ENCODE results near the gene SHMT1.
"Not testable (repeated sequence)": the region's sequence is repeated elsewhere in the genome, so short reads cannot be mapped to it uniquely, and the experiment has no call there.

The SHMT1 gene

DNA sequence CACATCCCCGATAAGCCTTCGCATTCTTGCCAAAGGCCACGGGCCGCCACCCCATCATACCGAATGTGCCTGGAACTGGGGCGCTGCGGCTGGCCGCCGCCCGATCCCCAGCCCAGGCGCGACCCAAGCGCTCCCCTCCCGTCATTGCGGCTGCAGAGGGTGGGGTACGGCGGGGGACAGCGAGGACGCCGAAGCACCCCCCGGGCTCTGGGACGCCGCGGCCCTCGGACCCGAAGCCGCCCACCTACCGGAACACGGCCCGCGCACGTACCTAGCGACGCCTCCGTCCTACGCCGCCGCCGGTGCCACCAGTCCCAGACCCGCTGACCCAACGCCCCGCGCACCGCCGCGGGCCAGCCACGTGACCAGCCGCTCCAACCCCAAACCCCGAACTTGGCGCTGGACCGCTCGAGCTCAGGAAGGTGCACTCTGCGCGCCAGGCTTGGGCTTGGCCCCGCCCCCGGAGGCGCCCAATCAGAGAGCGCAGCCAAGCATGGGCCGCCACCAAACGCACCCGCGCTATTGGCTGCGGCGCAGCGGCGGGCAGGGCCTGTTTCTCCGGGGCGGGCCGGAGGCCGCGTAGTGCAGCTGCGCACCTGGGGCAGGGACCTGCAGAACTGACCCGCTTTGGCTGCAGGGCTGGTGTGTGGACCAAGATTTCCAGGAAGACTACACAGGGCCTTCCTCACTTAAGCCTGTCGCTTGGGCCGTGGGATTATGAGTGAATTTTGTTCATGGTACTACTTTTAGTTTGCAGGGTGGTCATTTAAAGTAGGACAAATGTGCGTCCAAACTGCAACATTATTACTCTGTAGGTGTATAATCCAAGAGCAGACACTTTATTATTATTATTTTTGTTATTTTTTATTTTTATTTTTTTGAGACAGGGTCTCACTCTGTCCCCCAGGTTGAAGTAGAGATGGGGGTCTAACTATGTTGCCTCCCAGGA, at the start of gene SHMT1:
Gene SHMT1 (minus strand): TSS at position 450 of the 949 bp plus-strand sequence. CDS start 7,569 bp downstream, outside the sequence.
- DNase-seq: peak; percentile 53 to 64

DNA sequence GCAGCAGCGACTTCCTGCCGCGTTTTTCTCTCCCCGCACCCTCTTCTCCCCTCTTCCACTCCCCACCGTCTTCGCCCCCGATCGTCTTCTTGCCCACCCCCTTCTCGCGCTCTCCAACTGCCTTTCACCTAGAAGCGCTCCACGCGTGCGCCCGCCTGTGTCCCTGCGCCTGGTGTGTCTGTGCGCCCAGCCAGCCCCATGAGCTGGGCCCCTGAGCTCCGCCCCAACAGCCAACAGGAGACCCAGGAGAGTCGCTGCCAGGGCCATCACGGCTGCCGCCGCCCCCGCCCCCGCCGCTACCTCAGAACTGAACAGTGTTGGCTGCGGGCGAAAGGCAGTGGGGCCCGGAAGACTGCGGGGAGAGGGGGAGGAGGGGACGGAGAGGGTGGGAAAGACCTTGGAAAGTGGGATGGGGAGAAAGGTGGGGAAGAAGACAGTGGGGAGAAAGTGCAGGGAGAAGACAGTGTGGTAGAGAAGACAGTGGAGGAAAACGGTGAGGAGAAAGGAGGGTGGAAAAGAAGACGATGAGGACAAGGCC, 48.7 kb upstream of the SHMT1 start:
- not testable (repeated sequence) for DNase-seq

DNA sequence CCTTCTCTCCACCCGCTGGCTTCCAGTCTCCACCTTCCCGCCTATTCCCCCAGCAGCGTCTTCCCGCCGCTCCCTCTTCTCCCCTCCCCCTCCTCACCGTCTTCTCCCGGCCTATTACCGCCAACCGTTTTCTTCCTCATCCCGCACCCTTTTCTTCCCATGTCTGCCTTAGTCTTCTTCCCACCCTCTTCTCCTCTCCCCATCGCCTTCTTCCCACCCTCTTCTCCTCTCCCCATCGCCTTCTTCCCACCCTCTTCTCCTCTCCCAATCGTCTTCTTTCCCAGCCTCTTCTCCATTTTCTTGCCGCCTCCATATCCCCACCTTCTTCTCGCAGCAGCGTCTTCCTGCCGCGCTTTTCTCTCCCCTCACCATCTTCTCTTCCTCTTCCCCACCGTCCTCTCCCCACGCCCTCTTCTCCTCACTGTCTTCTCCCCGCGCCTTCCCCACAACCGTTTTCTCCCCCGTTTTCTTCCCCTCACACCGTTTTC, 48.1 kb upstream of the SHMT1 start:
- DNase-seq: peak in 1 of 2 experiments; percentile 18

DNA sequence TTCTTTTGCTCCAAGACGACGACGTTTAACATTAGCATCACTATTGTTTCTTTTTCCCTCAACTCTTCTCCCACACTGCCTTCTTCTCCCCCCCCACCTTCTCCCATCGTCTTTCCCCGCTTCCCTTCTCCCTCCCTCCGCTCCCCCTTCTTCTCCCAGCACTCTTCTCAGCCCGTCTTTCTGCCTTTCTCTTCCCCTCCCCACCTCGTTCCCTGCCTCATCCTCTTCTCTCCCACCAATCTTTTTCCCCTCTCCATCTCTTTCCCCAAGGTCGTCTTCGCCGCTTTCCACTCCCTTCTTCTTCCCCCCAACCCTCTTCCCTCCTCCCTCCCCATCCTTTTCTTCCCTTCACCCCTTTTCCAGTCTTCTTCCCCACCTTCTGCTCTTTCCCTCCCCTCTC, 47.4 kb upstream of the SHMT1 start:
- DNase-seq: not testable (repeated sequence)

DNA sequence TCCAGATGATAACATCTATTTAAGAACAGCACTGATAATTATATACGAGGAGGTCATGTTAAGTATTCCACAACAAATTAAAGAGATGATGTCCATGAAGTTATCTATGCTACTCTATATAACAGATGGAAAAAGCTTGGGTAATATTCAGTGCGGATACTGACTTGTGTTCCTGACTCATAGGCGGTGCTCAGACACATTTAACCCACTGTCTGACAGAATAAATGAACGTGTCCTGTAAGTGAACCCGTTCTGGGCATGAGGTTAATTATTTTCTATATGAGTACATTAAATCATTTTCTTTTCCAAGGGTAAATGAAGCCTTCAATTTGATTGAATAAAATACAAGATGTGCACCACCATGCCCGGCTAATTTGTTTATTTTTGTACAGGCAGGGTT, 46.0 kb upstream of the SHMT1 start:
- not testable (repeated sequence) for DNase-seq

DNA sequence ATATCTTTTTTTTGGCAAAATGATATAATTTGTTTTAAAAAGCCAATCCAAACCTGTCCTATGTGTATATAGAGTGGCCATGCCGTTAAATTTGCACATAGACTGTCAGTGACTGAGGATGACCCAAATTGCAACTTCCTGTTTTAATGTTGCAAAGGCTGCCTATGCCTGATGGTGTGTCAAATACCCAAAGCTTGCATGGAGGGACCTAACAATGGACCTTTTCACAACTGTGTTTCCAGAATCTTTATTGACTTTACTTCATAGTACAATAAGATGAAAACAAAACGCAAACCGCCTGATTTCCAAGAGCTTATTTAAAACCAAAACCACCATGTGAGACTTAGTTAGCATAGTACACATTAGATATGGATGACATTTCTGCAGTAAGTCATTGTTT, 45.6 kb upstream of the SHMT1 start:
- peak; percentile 15 to 40 for DNase-seq

DNA sequence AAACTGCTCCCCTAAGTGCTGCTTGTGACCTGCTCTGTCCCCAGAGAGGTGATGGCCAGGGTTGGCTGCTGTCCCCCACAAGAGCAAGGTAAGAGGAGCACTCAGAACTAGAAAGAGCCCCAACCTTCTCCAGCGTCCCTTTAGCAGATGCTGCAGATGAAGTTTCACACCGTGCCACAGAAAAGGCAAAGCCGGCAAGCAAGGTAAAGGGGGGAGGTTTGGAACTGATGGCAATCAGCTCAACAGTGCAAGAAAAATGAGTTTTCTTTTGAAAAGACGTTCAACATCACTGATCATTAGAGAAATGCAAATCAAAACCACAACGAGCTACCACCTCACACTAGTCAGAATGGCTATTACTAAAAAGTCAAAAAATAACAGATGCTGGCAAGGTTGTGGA, 40.3 kb upstream of the SHMT1 start:
- DNase-seq: not testable (repeated sequence)

DNA sequence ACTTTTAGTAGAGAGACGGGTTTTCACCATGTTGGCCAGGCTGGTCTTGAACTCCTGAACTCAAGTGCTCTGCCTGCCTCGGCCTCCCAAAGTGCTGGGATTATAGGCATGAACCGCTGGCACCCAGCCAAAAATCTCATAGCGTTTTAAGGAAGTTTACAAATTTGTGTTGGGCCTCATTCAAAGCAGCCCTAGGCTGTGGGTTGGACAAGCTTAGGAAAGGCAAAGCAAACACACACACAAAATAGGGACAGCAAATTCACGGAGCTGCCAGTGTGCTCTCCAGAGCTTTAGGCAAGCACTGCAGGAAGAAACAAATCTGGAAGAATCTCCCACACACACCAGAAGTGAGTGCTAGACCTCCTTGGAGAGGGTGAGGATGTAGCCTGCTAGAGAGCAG, 39.8 kb upstream of the SHMT1 start:
- not testable (repeated sequence) for DNase-seq

DNA sequence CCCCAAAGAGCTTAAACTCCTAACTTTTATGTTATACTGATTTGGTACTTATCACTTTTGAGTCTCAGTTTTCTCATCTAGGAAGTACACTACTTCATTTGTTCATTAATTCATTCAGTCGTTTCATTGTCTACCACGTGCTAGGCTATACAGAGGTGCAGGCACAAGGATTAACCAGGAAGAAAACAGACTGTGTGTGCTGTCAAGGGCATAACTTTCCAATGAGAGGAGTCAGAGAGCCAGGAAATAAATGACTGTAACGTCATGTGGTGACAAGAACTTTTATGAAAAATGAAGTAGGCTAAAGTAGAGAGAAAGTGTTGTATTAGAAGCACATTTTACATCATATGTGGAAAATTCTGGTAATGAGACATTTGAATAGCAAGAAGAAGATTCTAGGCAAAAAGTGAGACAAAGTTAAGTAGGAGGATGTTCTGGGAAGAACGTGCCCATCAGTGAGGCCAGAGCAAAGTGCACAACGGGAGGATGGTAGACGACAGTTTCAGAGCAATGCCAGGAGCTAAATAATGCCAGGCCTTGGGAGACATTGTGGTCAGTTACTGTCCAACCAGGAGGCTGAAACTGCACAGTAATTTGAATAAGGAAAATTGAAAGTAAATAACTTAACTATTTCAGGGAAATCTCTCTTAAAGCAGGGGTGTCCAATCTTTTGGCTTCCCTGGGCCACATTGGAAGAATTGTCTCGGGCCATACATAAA, 38.7 kb upstream of the SHMT1 start:
- not testable (repeated sequence) for DNase-seq

DNA sequence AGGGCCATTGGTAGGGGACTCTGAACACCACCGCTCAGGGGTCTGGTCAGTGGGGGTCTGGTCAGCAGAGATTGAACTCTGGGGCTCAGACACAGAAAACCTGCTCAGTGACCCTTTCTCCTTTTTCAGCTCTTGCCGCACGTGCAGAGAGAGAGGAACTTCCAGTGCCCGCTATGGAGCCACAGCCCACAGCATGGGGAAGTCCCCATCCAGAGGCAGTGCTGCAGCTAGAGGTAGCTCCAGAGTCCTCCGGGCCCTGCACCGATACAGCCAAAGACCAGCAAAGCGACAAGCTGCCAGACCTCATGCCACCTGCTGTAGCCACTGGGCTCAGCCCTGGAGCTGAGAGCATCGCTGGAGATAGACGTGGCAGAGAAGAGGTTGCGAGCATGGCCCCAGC, 25.4 kb upstream of the SHMT1 start:
- not testable (repeated sequence) for DNase-seq

DNA sequence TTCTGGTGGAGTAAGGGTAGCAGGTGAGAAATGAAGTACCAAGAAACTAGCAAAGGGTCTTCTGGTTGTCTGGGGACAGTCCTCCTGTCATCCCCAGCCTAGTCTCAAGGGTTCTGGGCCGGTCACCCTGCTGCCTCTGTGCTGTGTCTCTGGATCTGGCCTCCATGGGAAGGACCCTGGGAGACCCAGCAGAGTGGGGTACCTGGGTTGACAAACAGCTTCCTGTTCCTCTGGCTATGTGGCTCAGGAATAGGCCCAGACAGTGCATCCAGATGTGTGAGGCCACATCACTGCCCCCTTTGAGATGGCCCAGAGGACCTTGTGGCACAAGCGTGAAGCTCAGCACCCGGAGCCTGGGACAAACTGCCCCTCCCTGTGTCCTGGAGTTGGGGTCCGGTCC, 24.9 kb upstream of the SHMT1 start:
- not testable (repeated sequence) for DNase-seq

DNA sequence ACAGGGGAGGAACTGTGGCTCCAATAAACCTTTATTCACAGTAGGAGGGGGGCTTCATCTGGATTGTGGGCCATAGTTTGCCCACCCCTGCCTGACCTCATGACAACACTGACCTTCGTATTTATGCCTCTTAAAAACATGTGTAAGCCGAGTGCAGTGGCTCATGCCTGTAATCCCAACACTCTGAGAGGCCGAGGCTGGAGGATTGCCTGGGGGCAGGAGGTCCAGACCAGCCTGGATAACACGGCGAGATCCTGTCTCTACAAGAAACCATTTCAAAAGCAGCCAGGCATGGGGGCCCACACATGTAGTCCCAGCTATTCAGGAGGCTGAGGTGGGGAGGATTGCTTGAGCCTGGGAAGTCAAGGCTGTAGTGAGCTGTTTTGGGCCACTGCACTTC, 24.2 kb upstream of the SHMT1 start:
- not testable (repeated sequence) for DNase-seq

DNA sequence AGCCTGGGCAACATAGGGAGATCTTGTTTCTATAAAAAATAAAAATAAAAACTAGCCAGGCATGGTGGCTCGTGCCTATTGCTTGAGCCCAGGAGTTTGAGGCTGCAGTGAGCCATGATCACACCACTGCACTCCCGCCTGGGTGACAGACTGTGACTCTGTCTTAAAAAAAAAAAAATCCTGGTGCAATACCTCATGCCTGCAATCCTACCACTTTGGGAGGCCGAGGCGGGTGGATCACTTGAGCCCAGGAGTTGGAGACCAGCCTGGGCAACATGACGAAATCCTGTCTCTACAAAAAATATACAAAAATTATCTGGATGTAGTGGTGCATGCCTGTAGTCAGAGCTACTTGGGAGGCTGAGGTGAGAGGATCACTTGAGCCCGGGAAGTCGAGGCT, 20.9 kb upstream of the SHMT1 start:
- DNase-seq: not testable (repeated sequence)

DNA sequence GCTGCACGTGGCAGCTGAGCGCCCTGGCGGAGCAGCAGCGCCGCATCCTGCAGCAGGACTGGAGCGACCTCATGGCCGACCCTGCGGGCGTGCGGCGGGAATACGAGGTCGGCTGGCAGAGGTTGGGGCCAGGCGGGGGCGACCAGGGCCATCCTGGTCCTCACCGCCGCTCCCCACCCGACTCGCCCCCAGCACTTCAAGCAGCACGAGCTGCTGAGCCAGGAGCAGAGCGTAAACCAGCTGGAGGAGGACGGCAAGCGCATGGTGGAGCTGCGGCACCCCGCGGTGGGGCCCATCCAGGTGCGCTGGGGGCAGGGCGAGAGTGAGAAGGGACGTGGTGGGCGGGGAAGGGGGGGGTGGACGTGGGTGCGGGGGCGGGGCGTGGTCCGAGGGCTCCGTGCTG, 19.7 kb upstream of the SHMT1 start:
- not testable (repeated sequence) for DNase-seq

DNA sequence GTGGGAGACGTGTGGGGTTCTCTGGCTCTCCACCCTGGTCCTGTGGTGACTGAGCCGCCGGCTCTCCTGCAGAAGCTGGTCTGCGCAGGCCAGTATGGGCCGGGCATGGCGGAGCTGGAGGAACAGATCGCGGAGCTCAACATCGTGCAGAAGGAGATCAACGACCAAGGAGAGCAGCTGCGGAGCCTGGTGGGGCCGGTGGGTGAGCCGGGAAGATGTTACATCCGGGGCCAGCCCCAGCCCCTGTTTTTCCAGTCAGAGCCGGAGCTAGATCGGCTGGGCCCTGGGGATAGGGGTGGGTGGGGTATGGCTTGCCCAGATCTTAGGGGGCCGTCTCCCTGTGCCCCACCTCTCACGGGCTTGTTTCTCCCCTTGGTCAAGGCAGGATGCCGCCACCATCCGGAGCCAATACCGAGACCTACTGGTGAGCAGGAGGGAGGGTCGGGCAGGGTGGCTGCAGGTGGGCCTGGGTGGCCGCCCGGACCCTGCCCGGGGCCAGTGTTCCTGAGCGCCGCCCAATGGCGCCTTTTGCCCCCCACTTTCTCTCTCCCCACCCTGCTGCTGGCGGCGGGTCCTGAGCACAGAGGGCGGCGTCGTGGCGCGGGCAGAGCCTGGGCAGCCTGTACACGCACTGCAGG, 19.2 kb upstream of the SHMT1 start:
- DNase-seq: no peak

DNA sequence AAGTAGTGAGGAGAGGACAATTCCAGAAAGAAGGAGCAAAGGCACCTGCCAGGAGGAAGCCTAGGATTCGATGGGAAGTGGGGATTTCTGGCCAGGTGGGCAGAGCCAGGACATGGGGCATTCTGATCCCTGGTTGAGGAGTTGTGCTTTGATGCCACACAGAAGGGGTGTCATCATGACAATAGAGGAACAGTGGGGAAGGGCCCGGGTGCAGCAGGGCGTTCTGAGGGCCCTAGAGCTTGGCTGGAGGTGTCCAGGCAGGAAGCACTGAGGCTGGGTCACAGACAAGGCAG, 18.5 kb upstream of the SHMT1 start:
- no peak for DNase-seq

DNA sequence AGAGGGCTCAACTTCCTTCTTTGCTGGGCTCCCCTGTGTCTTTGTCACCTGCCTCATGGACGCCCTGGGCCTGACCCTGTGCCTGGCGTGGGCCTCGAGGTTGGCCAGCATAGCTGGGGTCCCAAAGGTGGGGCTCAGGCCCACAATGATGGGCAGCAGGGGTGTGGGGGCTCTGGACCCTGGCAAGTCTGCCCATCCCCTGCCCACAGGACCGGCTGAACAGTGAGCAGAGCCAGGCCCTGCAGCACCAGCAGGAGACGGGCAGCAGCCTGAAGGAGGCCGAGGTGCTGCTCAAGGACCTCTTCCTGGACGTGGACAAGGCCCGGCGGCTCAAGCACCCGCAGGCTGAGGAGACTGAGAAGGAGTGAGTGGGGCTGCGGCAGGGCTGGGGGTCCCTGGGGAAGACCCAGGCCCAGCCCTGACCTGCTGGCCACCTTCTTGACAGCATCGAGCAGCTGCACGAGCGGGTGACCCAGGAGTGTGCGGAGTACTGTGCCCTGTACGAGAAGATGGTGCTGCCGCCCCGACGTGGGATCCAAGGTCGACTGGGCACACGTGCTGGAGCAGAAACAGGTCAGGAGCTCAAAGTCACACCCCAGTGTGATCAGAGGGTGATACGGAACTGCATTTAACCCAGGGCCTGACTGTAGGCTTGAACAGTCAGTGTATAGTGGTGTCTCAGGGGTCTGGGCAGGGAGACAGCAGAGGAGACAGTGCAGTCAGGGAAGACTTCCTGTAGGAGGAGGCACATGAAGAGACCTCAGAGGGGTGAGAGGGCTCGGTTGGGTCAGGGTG, 18.0 kb upstream of the SHMT1 start:
- DNase-seq: no peak

DNA sequence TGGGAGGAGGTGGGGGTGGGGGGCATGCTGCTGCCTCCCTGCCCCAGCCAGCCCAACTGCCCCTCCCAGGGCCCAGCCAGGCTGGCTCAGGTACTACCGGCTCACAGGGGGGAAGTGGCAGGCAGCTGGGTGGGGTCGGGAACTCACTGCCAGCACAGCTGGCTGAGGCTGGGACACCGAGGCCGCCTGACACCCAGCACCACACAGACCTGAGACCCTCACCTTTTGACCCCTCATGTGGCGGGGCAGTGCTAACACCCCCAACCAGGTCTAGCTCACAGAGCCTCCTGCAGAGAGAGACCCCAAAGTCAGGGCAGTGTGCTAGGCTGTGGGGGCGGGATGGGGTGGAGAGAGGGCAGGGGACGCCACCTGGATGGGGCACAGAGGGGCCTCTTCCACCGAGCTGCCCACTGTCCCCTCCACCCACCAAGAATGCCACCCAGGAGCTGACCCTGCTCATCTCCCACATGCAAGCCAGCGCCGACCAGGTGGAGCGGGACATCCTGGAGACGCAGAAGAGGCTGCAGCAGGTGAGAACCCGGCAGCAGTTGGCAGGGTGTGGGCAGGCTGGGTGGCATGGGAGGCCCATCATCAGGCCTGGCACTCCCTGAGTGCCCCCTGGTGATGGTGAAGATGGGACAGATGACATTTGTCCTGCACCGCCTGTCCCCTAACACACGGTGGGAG, 17.3 kb upstream of the SHMT1 start:
- DNase-seq: no peak

DNA sequence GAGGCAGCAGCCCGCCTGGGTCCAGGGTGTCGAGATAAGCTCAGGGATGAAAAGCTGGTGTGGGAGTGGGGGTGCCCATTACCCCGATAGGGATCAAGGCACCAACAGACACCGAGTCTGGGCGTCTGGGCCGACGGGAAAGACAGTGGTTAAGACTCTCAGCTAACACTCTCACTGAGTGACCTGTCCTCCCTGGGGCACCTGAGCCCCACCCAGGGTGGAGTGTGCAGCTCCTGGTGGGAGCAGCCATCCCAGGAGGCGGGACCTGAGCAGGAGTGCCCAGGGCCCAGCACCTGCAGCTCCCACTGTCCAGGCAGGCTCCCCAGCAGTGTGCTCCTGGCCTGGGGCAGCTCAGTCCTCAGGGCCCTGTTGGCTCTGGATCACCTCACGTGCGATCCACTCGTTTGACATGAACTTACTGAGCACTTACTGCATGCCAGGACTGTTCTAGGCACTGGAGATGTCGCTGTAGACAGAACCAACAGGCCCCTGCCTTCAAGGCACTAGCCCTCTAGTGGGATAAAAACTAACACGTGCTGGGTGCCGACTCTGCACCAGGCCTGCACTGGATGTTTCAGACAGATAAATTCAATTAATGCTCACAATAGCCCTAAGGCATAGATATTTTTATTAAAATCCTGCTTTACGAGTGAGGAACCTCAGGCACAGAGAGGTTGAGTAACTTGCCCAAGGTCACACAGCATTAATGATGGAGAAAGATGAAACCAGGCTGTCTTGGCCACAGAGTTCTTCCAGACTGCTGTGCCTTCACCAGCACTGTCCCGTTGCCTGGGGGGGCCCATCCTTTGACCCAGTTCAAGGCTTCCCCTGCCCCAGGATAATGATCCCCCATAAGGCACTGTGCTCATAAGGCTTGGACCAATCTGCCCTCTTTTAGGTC, 16.1 kb upstream of the SHMT1 start:
- no peak for DNase-seq

DNA sequence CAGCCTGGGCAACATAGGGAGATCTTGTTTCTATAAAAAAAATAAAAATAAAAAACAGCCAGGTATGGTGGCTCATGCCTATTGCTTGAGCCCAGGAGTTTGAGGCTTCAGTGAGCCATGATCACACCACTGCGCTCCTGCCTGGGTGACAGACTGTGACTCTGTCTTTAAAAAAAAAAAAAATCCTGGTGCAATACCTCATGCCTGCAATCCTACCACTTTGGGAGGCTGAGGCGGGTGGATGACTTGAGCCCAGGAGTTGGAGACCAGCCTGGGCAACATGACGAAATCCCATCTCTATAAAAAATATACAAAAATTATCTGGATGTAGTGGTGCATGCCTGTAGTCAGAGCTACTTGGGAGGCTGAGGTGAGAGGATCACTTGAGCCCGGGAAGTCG, 15.3 kb upstream of the SHMT1 start:
- DNase-seq: not testable (repeated sequence)

DNA sequence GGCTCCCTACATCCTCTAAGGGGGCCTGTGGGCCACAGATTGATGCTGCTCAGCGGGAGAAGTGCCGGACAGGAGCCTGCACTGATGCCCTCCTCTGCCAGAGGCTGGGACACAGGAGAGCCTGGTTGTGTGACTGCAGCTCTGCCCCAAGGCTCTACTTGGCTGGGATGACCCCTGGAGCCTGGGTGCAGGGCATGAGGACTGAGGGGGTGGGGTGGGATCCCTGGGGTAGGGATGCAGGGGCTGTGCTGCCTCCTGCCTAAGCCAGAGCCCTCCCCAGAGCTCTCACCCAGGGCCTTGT, 14.8 kb upstream of the SHMT1 start:
- no peak for DNase-seq

All from AML-193 (cell line).